H1 (cell line): Measurements from ENCODE around the gene INPP4B. TPM values are rescaled to one million over a fixed set of nuclear protein-coding genes. Genes with fewer than 3 reads are reported as not detected.

Experiments used
- CTCF ChIA-PET: fragments of 300-600 bp; sonication (Branson Sonifier 250); formaldehyde crosslinking; loops from one replicate; lab custom pipeline; 2021; ENCODE audit not compliant: partially characterized antibody; lab: Charles Lee
- POLR2A ChIA-PET: fragments of 300-600 bp; sonication (Branson Sonifier 250); formaldehyde crosslinking; loops from one replicate; lab custom pipeline; 2021; ENCODE audit warnings: inconsistent platforms; ENCODE audit not compliant: partially characterized antibody; lab: Charles Lee
- DNase-seq, 2 experiments: peaks; one replicate each; pipeline versions ENCODE4 v3.0.0 to v3.0.0-alpha.2; 2010 to 2022; ENCODE audit warnings: low spot score in 2 of 2, low read depth in 1 of 2, mixed read lengths in 1 of 2
- FAIRE-seq: peaks from 2 replicates; lab custom pipeline; 2011; peaks lifted over from hg19 to GRCh38; lab: Jason Lieb, UNC
- H2AFZ ChIP-seq: 2 replicates; pipeline ENCODE4 v1.8.1; 2012; ENCODE audit warnings: low read length, inconsistent platforms
- H2AK5ac ChIP-seq: 2 replicates; pipeline ENCODE4 v1.6.1; 2013; ENCODE audit warnings: low read depth, low read length
- H2BK120ac ChIP-seq: replicated peaks from 2 replicates; pipeline ENCODE3; 2013; ENCODE audit warnings: low read depth, low read length, inconsistent platforms
- H2BK12ac ChIP-seq: 2 replicates; pipeline ENCODE4 v1.6.1; 2013; ENCODE audit warnings: low read depth, low read length
- H2BK15ac ChIP-seq: 2 replicates; pipeline ENCODE4 v1.6.1; 2013; ENCODE audit warnings: low read length
- H2BK20ac ChIP-seq: 2 replicates; pipeline ENCODE4 v1.6.1; 2013; ENCODE audit warnings: low read length
- H2BK5ac ChIP-seq: 2 replicates; pipeline ENCODE4 v1.6.1; 2013; ENCODE audit warnings: low read depth, low read length
- H3K14ac ChIP-seq: 2 replicates; pipeline ENCODE4 v1.6.1; 2013; ENCODE audit warnings: inconsistent platforms; ENCODE audit not compliant: insufficient read length
- H3K18ac ChIP-seq: 2 replicates; pipeline ENCODE4 v1.6.1; 2013; ENCODE audit warnings: low read length; ENCODE audit errors: extremely low read depth
- H3K23ac ChIP-seq: 2 replicates; pipeline ENCODE4 v1.6.1; 2013; ENCODE audit warnings: inconsistent platforms; ENCODE audit not compliant: insufficient read length
- H3K23me2 ChIP-seq: 2 replicates; pipeline ENCODE4 v1.6.1; 2013; ENCODE audit warnings: low read depth, low read length
- H3K27ac ChIP-seq: 2 replicates; pipeline ENCODE4 v1.6.1; 2011; ENCODE audit warnings: low read depth, low read length, inconsistent platforms
- H3K27me3 ChIP-seq, 4 experiments: replicated peaks in 1 of 4; 1 replicate in 1 of 4; 2 replicates in 3 of 4; pipeline versions ENCODE4 v1.6.1 to v1.8.1; 2011 to 2013; ENCODE audit warnings: low read length in 3 of 4, mild to moderate bottlenecking in 3 of 4, inconsistent platforms in 2 of 4, mixed read lengths in 2 of 4, moderate library complexity in 1 of 4; ENCODE audit not compliant: control insufficient read depth in 3 of 4, insufficient read depth in 3 of 4; ENCODE audit errors: extremely low read depth in 1 of 4
- H3K36me3 ChIP-seq, 4 experiments: 2 replicates each; pipeline versions ENCODE4 v1.6.1 to v1.8.1; 2011 to 2013; ENCODE audit warnings: mild to moderate bottlenecking in 4 of 4, low read length in 3 of 4, moderate library complexity in 2 of 4, control low read depth in 1 of 4, inconsistent platforms in 1 of 4; ENCODE audit not compliant: insufficient read depth in 4 of 4, control insufficient read depth in 2 of 4
- H3K4ac ChIP-seq: replicated peaks from 2 replicates; pipeline ENCODE3; 2013; ENCODE audit warnings: low read length, low read depth, mixed read lengths, inconsistent platforms; ENCODE audit not compliant: insufficient read length
- H3K4me1 ChIP-seq, 4 experiments: replicated peaks in 1 of 4; 1 replicate in 1 of 4; 2 replicates in 3 of 4; pipeline versions ENCODE4 v1.6.1 to v1.8.1; 2011 to 2013; ENCODE audit warnings: low read length in 3 of 4, inconsistent platforms in 2 of 4, mixed read lengths in 1 of 4; ENCODE audit not compliant: insufficient read depth in 4 of 4, control insufficient read depth in 3 of 4
- H3K4me2 ChIP-seq, 2 experiments: 2 replicates each; pipeline versions ENCODE4 v1.6.1 to v1.8.1; 2011 to 2013; ENCODE audit warnings: low read depth in 2 of 2, low read length in 2 of 2, control low read depth in 1 of 2, inconsistent platforms in 1 of 2, mild to moderate bottlenecking in 1 of 2; ENCODE audit not compliant: insufficient read depth in 1 of 2
- H3K4me3 ChIP-seq, 4 experiments: fragments of 200-600, 300-600 bp in 1 of 4; sonication (generic), shearing (Covaris generic), sonication (Bioruptor Twin) in 1 of 4; 2 replicates each; pipeline versions ENCODE4 v1.5.1 to v1.8.1; 2011 to 2016; ENCODE audit warnings: low read length in 4 of 4, low read depth in 3 of 4, control low read depth in 2 of 4, inconsistent platforms in 2 of 4, mild to moderate bottlenecking in 2 of 4, mixed read lengths in 1 of 4, moderate library complexity in 1 of 4; ENCODE audit not compliant: insufficient read depth in 2 of 4; ENCODE audit errors: extremely low read depth in 1 of 4
- H3K56ac ChIP-seq: replicated peaks from 2 replicates; pipeline ENCODE3; 2013; ENCODE audit warnings: low read depth, mild to moderate bottlenecking, mixed read lengths, low read length, inconsistent platforms; ENCODE audit not compliant: insufficient read length
- H3K79me1 ChIP-seq: 2 replicates; pipeline ENCODE4 v1.6.1; 2013; ENCODE audit warnings: low read depth, low read length, control low read depth
- H3K79me2 ChIP-seq, 2 experiments: 2 replicates each; pipeline versions ENCODE4 v1.6.1 to v1.8.1; 2012 to 2013; ENCODE audit warnings: low read length in 2 of 2, mild to moderate bottlenecking in 2 of 2, inconsistent platforms in 1 of 2; ENCODE audit not compliant: insufficient read depth in 2 of 2, control insufficient read depth in 1 of 2
- H3K9ac ChIP-seq, 4 experiments: replicated peaks in 1 of 4; 1 replicate in 1 of 4; 2 replicates in 3 of 4; pipeline versions ENCODE4 v1.6.1 to v1.8.1; 2011 to 2013; ENCODE audit warnings: low read depth in 3 of 4, low read length in 3 of 4, control low read depth in 2 of 4, mild to moderate bottlenecking in 2 of 4, moderate library complexity in 2 of 4, inconsistent platforms in 1 of 4; ENCODE audit errors: extremely low read depth in 1 of 4
- H3K9me3 ChIP-seq, 2 experiments: 2 replicates each; pipeline versions ENCODE4 v1.6.1 to v1.8.1; 2012 to 2013; ENCODE audit warnings: mild to moderate bottlenecking in 2 of 2, moderate library complexity in 2 of 2, control low read depth in 1 of 2, inconsistent platforms in 1 of 2, low read depth in 1 of 2, low read length in 1 of 2, mixed read lengths in 1 of 2; ENCODE audit not compliant: insufficient read depth in 2 of 2
- H4K20me1 ChIP-seq, 2 experiments: replicated peaks in 1 of 2; 2 replicates each; pipeline versions ENCODE3 to v1.8.1; 2011 to 2013; ENCODE audit warnings: inconsistent platforms in 2 of 2, low read length in 2 of 2, mild to moderate bottlenecking in 1 of 2; ENCODE audit not compliant: insufficient read depth in 2 of 2, control insufficient read depth in 1 of 2
- H4K5ac ChIP-seq: 2 replicates; pipeline ENCODE4 v1.6.1; 2013; ENCODE audit warnings: low read length, low read depth, mixed read lengths, inconsistent platforms; ENCODE audit not compliant: insufficient read length
- H4K8ac ChIP-seq: 2 replicates; pipeline ENCODE4 v1.8.0; 2013; ENCODE audit warnings: mild to moderate bottlenecking, moderate library complexity, low read length, inconsistent platforms; ENCODE audit not compliant: insufficient read depth; ENCODE audit errors: extremely low read depth
- H4K91ac ChIP-seq: replicated peaks from 2 replicates; pipeline ENCODE3; 2013; ENCODE audit warnings: low read length, mixed read lengths, inconsistent platforms; ENCODE audit not compliant: insufficient read length
- CREB1 ChIP-seq: IDR thresholded peaks from 2 replicates; pipeline ENCODE4 v1.6.1; 2012; ENCODE audit warnings: inconsistent platforms
- EZH2 ChIP-seq: fragments of 200-600 bp; sonication (generic); IDR thresholded peaks from 2 replicates; pipeline ENCODE4 v1.7.1; 2012; ENCODE audit warnings: low read depth, mild to moderate bottlenecking, moderate library complexity, low read length, inconsistent platforms; ENCODE audit not compliant: severe bottlenecking
- HDAC2 ChIP-seq, 2 experiments: fragments of 300-600 bp in 1 of 2; sonication (generic) in 1 of 2; IDR thresholded peaks; 2 replicates each; pipeline ENCODE4 v1.6.1; 2011 to 2012; ENCODE audit warnings: low read depth in 2 of 2, low read length in 2 of 2, mild to moderate bottlenecking in 2 of 2, moderate library complexity in 2 of 2, borderline replicate concordance in 1 of 2, inconsistent platforms in 1 of 2
- JUN ChIP-seq: IDR thresholded peaks from 2 replicates; pipeline ENCODE4 v1.6.1; 2011; ENCODE audit warnings: low read depth, mild to moderate bottlenecking, improper control_type of control experiment, low read length
- KDM1A ChIP-seq: fragments of 200-600, 300-600 bp; sonication (generic); IDR thresholded peaks from 2 replicates; pipeline ENCODE4 v1.7.1; 2016; ENCODE audit warnings: mild to moderate bottlenecking, low read length, borderline replicate concordance
- NANOG ChIP-seq: IDR thresholded peaks from 2 replicates; pipeline ENCODE4 v1.6.1; 2011; ENCODE audit warnings: low read length, low read depth, mild to moderate bottlenecking, inconsistent platforms; ENCODE audit not compliant: insufficient read depth, poor library complexity, severe bottlenecking
- RFX5 ChIP-seq: IDR thresholded peaks from 2 replicates; pipeline ENCODE4 v1.6.1; 2011; ENCODE audit warnings: low read depth, low read length, improper control_type of control experiment, borderline replicate concordance
- RNF2 ChIP-seq: fragments of 200-900, 300-1000 bp; sonication (generic); IDR thresholded peaks from 2 replicates; pipeline ENCODE4 v1.7.1; 2016; ENCODE audit warnings: borderline replicate concordance, low read depth, mild to moderate bottlenecking, antibody characterized with exemption, low read length; ENCODE audit not compliant: poor library complexity, severe bottlenecking; ENCODE audit errors: missing control alignments
- SRF ChIP-seq: IDR thresholded peaks from 2 replicates; pipeline ENCODE4 v1.6.1; 2011; ENCODE audit warnings: mild to moderate bottlenecking, low read depth, low read length, moderate library complexity
- USF2 ChIP-seq: IDR thresholded peaks from 2 replicates; pipeline ENCODE4 v1.6.1; 2011; ENCODE audit warnings: low read length, improper control_type of control experiment
- polyA plus RNA-seq, 7 experiments: library from polyadenylated mRNA; depleted of rRNA in 3 of 7; stranded (reverse) in 5 of 7; unstranded in 2 of 7; fragments of >200 nt in 5 of 7; fragments of 200-250 nt in 2 of 7; gene quantifications; 1 replicate in 5 of 7; 2 replicates in 1 of 7; 4 replicates in 1 of 7; pipeline versions ENCODE4 v1.2.1 to v1.2.3, GENCODE V29; 2011 to 2013; ENCODE audit warnings: missing spikeins in 2 of 7, mixed read lengths in 2 of 7
- total RNA-seq: library from RNA; stranded (reverse); fragmentation: NEBNext Ultra II Directional; extraction: Animal tissue kit (Norgen Biotek cat#: 25700); gene quantifications from 2 replicates; pipeline ENCODE4 v1.2.1, GENCODE V29; 2021

The INPP4B gene
- total and polyA plus RNA-seq, 2 of the 8 experiments (the other 6 are each of a cell fraction or from before 2014, with no cell fraction given), result 0.11 to 0.54 TPM

GRCh38 chr4:142600952-142601351 is 245.1 kb downstream of the INPP4B start (continued):
- TF ChIP-seq RFX5, result no peak

- no peaks in the 10 kb centered on the region for H3K79me2 ChIP-seq
- H3K36me3 ChIP-seq, result no peaks in the 10 kb centered on the region
- H3K18ac ChIP-seq, result no peak overlapping the region
- H3K9ac ChIP-seq, result no peak overlapping the region
- no peak overlapping the region for H4K8ac ChIP-seq
- H2BK20ac ChIP-seq, result no peak overlapping the region
- no peak overlapping the region for H2BK12ac ChIP-seq
- POLR2A ChIA-PET, result no interaction called here
- H3K4me3 ChIP-seq, result no peak overlapping the region
- H3K4ac ChIP-seq, result no peak overlapping the region
- FAIRE-seq (no peak), DNase-seq (no peak)
- H2AFZ ChIP-seq, result 0 out of 2 replicates have a peak overlapping the region, but pooled peaks have one; percentile 38
- H3K56ac ChIP-seq, result no peak overlapping the region
- H4K91ac ChIP-seq, result no peak overlapping the region
- no peaks in the 10 kb centered on the region for H3K23me2 ChIP-seq
- no peak overlapping the region for H3K23ac ChIP-seq
- H2BK15ac ChIP-seq, result no peak overlapping the region
- H4K5ac ChIP-seq, result no peak overlapping the region
- H2AK5ac ChIP-seq, result no peak overlapping the region
- no peaks in the 10 kb centered on the region for H4K20me1 ChIP-seq
- no peak overlapping the region for H2BK120ac ChIP-seq
- no peak overlapping the region for H3K4me2 ChIP-seq
- H3K4me1 ChIP-seq, result no peaks in the 10 kb centered on the region
- no peaks in the 10 kb centered on the region for H3K79me1 ChIP-seq
- H3K27me3 ChIP-seq, result no peaks in the 10 kb centered on the region
- H3K14ac ChIP-seq, result no peak overlapping the region
- no peak overlapping the region for H3K27ac ChIP-seq
- no peak overlapping the region for H2BK5ac ChIP-seq
- no peaks in the 10 kb centered on the region for H3K9me3 ChIP-seq
- CTCF ChIA-PET, result no interaction called here
- TF ChIP-seq RNF2, result no peak
- TF ChIP-seq KDM1A, result no peak
- no peak for TF ChIP-seq NANOG
- TF ChIP-seq USF2, result no peak
- TF ChIP-seq CREB1, result no peak
- no peak for TF ChIP-seq SRF
- TF ChIP-seq JUN, result no peak
- TF ChIP-seq HDAC2 (IDR thresholded peaks at IDR 0.05; ENCODE audit: borderline replicate concordance in 1 of 2, low read depth in 2 of 2, low read length in 2 of 2), result no peak
- no peak for TF ChIP-seq EZH2
Observed at GRCh38 chr4:142598132-142598531, 248.0 kb downstream of the INPP4B start.
